GM12865 (cell line): ENCODE data around the gene MOAP1.
A peak's percentile ranks its signal among the peaks of the same experiment; 100 is the strongest.

Experiments
- DNase-seq: peaks from one replicate; pipeline ENCODE4 v3.0.0; 2010; ENCODE audit warnings: low read depth
- H3K4me3 ChIP-seq: 2 replicates; pipeline ENCODE4 v1.5.1; 2011; ENCODE audit warnings: mild to moderate bottlenecking, low read depth, low read length, control low read depth
- CTCF ChIP-seq: IDR thresholded peaks from 2 replicates; pipeline ENCODE4 v1.5.1; 2011; ENCODE audit warnings: low read length, control low read depth, low read depth, inconsistent platforms; ENCODE audit not compliant: insufficient read depth; ENCODE audit errors: missing control alignments

The MOAP1 gene

GRCh38 chr14:93135399-93135798 lies 49.3 kb downstream of the MOAP1 start:
- no peak overlapping the region for H3K4me3 ChIP-seq
- TF ChIP-seq CTCF = no peak
- no peak for DNase-seq

GRCh38 chr14:93133464-93133863 lies 51.2 kb downstream of the MOAP1 start:
- DNase-seq = no peak
- H3K4me3 ChIP-seq = no peak overlapping the region

GRCh38 chr14:93132472-93133065 lies 52.1 kb downstream of the MOAP1 start:
- DNase-seq = peak; percentile 59

More at GRCh38 chr14:93133464-93133863, 51.2 kb downstream of the MOAP1 start:
- TF ChIP-seq CTCF = no peak

More at GRCh38 chr14:93132472-93133065, 52.1 kb downstream of the MOAP1 start:
- H3K4me3 ChIP-seq = no peak overlapping the region
- peak; percentile 54 for TF ChIP-seq CTCF
